IMR-90 (cell line): ENCODE data around the gene SNRK. TPM values are rescaled to one million over a fixed set of nuclear protein-coding genes. Genes with fewer than 3 reads are reported as not detected.
A peak's percentile ranks its signal among the peaks of the same experiment; 100 is the strongest.

Experiments used
- ATAC-seq: fragments of 200-7000 bp; cut with Tn5 transposase; 2 replicates; pipeline ENCODE4 v1.9.1; 2020; ENCODE audit warnings: low read depth, mild to moderate bottlenecking, moderate library complexity
- BruUV-seq: library from RNA; stranded (reverse); fragments of 400-500 nt; replicated peaks from 2 replicates; lab custom pipeline; 2021; lab: Mats Ljungman, UMichigan
- CTCF ChIA-PET: fragments of 300-600 bp; formaldehyde crosslinking; extraction: SDS; loops from one replicate; lab custom pipeline; 2021; ENCODE audit warnings: antibody characterized with exemption; lab: Yijun Ruan, JAX
- POLR2A ChIA-PET: fragments of 300-600 bp; sonication (Branson Sonifier 250); formaldehyde crosslinking; loops from one replicate; lab custom pipeline; 2022; ENCODE audit warnings: antibody characterized with exemption; ENCODE audit not compliant: unreplicated experiment; lab: Charles Lee
- DNase-seq: peaks from one replicate; pipeline ENCODE4 v3.0.0; 2013
- H2AFZ ChIP-seq: replicated peaks from 2 replicates; pipeline ENCODE3; 2013; ENCODE audit warnings: low read length, mild to moderate bottlenecking; ENCODE audit not compliant: poor library complexity
- H2AK5ac ChIP-seq: 2 replicates; pipeline ENCODE4 v1.6.1; 2013; ENCODE audit warnings: low read depth, low read length, inconsistent platforms
- H2AK9ac ChIP-seq: replicated peaks from 2 replicates; pipeline ENCODE3; 2013; ENCODE audit warnings: mild to moderate bottlenecking, low read depth, low read length, moderate library complexity; ENCODE audit not compliant: poor library complexity
- H2BK120ac ChIP-seq: 2 replicates; pipeline ENCODE4 v1.6.1; 2013; ENCODE audit warnings: low read depth, low read length, inconsistent platforms
- H2BK15ac ChIP-seq: 3 replicates; pipeline ENCODE4 v1.6.1; 2013; ENCODE audit warnings: low read depth, low read length, inconsistent platforms
- H2BK20ac ChIP-seq: 2 replicates; pipeline ENCODE4 v1.6.1; 2013; ENCODE audit warnings: low read depth, mild to moderate bottlenecking, inconsistent platforms, low read length, moderate library complexity
- H2BK5ac ChIP-seq: 2 replicates; pipeline ENCODE4 v1.6.1; 2013; ENCODE audit warnings: mild to moderate bottlenecking, low read depth, low read length, inconsistent platforms; ENCODE audit not compliant: poor library complexity, severe bottlenecking
- H3K14ac ChIP-seq: replicated peaks from 2 replicates; pipeline ENCODE4 v1.6.1; 2013; ENCODE audit warnings: low read depth, low read length, inconsistent platforms
- H3K18ac ChIP-seq: 2 replicates; pipeline ENCODE4 v1.6.1; 2013; ENCODE audit warnings: low read depth, low read length, control low read depth
- H3K23ac ChIP-seq: 2 replicates; pipeline ENCODE4 v1.6.1; 2013; ENCODE audit warnings: low read depth, low read length, inconsistent platforms
- H3K27ac ChIP-seq: 2 replicates; pipeline ENCODE4 v1.5.1; 2013; ENCODE audit warnings: mild to moderate bottlenecking, control low read depth, low read length; ENCODE audit not compliant: insufficient read depth
- H3K27me3 ChIP-seq: 2 replicates; pipeline ENCODE4 v1.6.1; 2013; ENCODE audit warnings: low read length; ENCODE audit not compliant: control insufficient read depth, insufficient read depth
- H3K36me3 ChIP-seq: 2 replicates; pipeline ENCODE4 v1.6.1; 2013; ENCODE audit warnings: low read length, mixed read lengths; ENCODE audit not compliant: control insufficient read depth, insufficient read depth
- H3K4ac ChIP-seq: 2 replicates; pipeline ENCODE4 v1.6.1; 2013; ENCODE audit warnings: low read depth, low read length, inconsistent platforms
- H3K4me1 ChIP-seq: 2 replicates; pipeline ENCODE4 v1.6.1; 2013; ENCODE audit warnings: low read length, mixed read lengths; ENCODE audit not compliant: control insufficient read depth, insufficient read depth
- H3K4me2 ChIP-seq: 2 replicates; pipeline ENCODE4 v1.6.1; 2013; ENCODE audit warnings: low read depth, mild to moderate bottlenecking, control low read depth, low read length, moderate library complexity
- H3K4me3 ChIP-seq: 2 replicates; pipeline ENCODE4 v1.5.1; 2013; ENCODE audit warnings: low read depth, mild to moderate bottlenecking, control low read depth, low read length, moderate library complexity; ENCODE audit not compliant: insufficient read depth
- H3K56ac ChIP-seq: 2 replicates; pipeline ENCODE4 v1.6.1; 2013; ENCODE audit warnings: low read length, inconsistent platforms; ENCODE audit not compliant: insufficient read depth; ENCODE audit errors: extremely low read depth
- H3K79me1 ChIP-seq, 2 experiments: 2 replicates each; pipeline ENCODE4 v1.6.1; 2013; ENCODE audit warnings: low read length in 2 of 2, inconsistent platforms in 1 of 2, low read depth in 1 of 2
- H3K9ac ChIP-seq: 2 replicates; pipeline ENCODE4 v1.6.1; 2013; ENCODE audit warnings: low read depth, low read length, control low read depth
- H3K9me1 ChIP-seq: 2 replicates; pipeline ENCODE4 v1.6.1; 2013; ENCODE audit warnings: low read length, inconsistent platforms; ENCODE audit not compliant: insufficient read depth
- H3K9me3 ChIP-seq: 2 replicates; pipeline ENCODE4 v1.6.1; 2013; ENCODE audit warnings: low read length; ENCODE audit not compliant: control insufficient read depth, insufficient read depth
- H4K20me1 ChIP-seq: 2 replicates; pipeline ENCODE4 v1.6.1; 2013; ENCODE audit warnings: low read length, inconsistent platforms; ENCODE audit not compliant: insufficient read depth
- H4K5ac ChIP-seq: 2 replicates; pipeline ENCODE4 v1.6.1; 2013; ENCODE audit warnings: mild to moderate bottlenecking, low read depth, low read length, control low read depth
- H4K8ac ChIP-seq, 2 experiments: 2 replicates each; pipeline ENCODE4 v1.6.1; 2013; ENCODE audit warnings: low read depth in 2 of 2, low read length in 2 of 2, control low read depth in 1 of 2, inconsistent platforms in 1 of 2
- H4K91ac ChIP-seq: 2 replicates; pipeline ENCODE4 v1.6.1; 2013; ENCODE audit warnings: low read depth, low read length, inconsistent platforms; ENCODE audit not compliant: insufficient read depth
- CEBPB ChIP-seq: IDR thresholded peaks from 2 replicates; pipeline ENCODE4 v1.6.1; 2012; ENCODE audit warnings: low read depth, low read length, improper control_type of control experiment
- CTCF ChIP-seq: conservative IDR thresholded peaks from 2 replicates; pipeline ENCODE4 v1.5.1; 2012; ENCODE audit warnings: mild to moderate bottlenecking, low read depth, low read length, improper control_type of control experiment
- ELK1 ChIP-seq: fragments of 150-350 bp; IDR thresholded peaks from 2 replicates; pipeline ENCODE4 v1.6.1; 2016; ENCODE audit warnings: low read depth, mild to moderate bottlenecking, low read length, moderate library complexity, borderline replicate concordance
- MXI1 ChIP-seq: IDR thresholded peaks from 2 replicates; pipeline ENCODE4 v1.6.1; 2012; ENCODE audit warnings: low read depth, mild to moderate bottlenecking, low read length, moderate library complexity, borderline replicate concordance
- NFE2L2 ChIP-seq: fragments of 150-350 bp; IDR thresholded peaks from 2 replicates; pipeline ENCODE4 v1.6.1; 2016; ENCODE audit warnings: low read depth, mild to moderate bottlenecking, low read length
- WGBS, 2 experiments: methylation state at CpG; one replicate each; pipeline versions ENCODE4 v1.1.5 to v1.1.7; 2013; ENCODE audit warnings: missing lambda C conversion rate in 2 of 2; ENCODE audit not compliant: insufficient read length in 1 of 2; ENCODE audit errors: extremely low coverage in 2 of 2; 5-methylcytosine and 5-hydroxymethylcytosine counted together
- dilution Hi-C: fragments of 300-500 bp; cut with HindIII; formaldehyde crosslinking; loops from one replicate; pipeline ENCODE4 v1.14.3; 2018; ENCODE audit warnings: low sequenced_read_pairs; ENCODE audit not compliant: unreplicated experiment
- in situ Hi-C: fragments of 300-500 bp; cut with MboI; formaldehyde crosslinking; loops from 3 replicates; pipeline ENCODE4 v1.14.3; 2019; ENCODE audit warnings: low sequenced_read_pairs, inconsistent platforms, mixed read lengths
- intact Hi-C: fragments of 100-400 bp; cut with micrococcal nuclease; formaldehyde crosslinking; loops from 2 replicates; pipeline ENCODE4 v1.10.0; 2022
- polyA plus RNA-seq, 3 experiments: library from polyadenylated mRNA; depleted of rRNA; stranded (reverse); fragments of >200 nt; gene quantifications; 2 replicates each; pipeline ENCODE4 v1.2.3, GENCODE V29; 2012; ENCODE audit warnings: low replicate concordance in 1 of 3
- total RNA-seq: library from RNA; depleted of rRNA; stranded (reverse); fragments of >200 nt; gene quantifications from 2 replicates; pipeline ENCODE4 v1.2.3, GENCODE V29; 2012

Gene SNRK
- total and polyA plus RNA-seq, 2 of the 4 experiments (the other 2 are of a cell fraction), result 4.7 to 23.1 TPM

- Histone ChIP-seq H3K18ac (no peak overlapping the region), H4K5ac (no peak overlapping the region), H2BK15ac (no peak overlapping the region), H3K23ac (0 out of 2 replicates have a peak overlapping the region, but pooled peaks have one; percentile 50), H2BK20ac (0 out of 2 replicates have a peak overlapping the region, but pooled peaks have one; percentile 17), H3K9me3 (no peaks in the 10 kb centered on the region), H2BK5ac (no peak overlapping the region), H3K4ac (no peak overlapping the region), H4K20me1 (peaks cover 64% of the 10 kb centered on the region), H2AK9ac (no peak overlapping the region), H2BK120ac (no peak overlapping the region), H3K27ac (no peak overlapping the region), H3K4me1 (peaks cover 17% of the 10 kb centered on the region), H2AK5ac (no peak overlapping the region), H4K8ac (no peak overlapping the region), H3K79me1 (peaks cover 34 to 68% of the 10 kb centered on the region in 2 experiments; a peak in 3 of 4 replicates), H3K9ac (no peak overlapping the region), H3K14ac (no peak overlapping the region), H3K36me3 (peaks cover 8% of the 10 kb centered on the region; the same call in 1 of the 2 replicates), H3K56ac (no peak overlapping the region), H4K91ac (no peak overlapping the region), H2AFZ (no peak overlapping the region), H3K4me2 (no peak overlapping the region), H3K27me3 (no peaks in the 10 kb centered on the region), H3K4me3 (no peak overlapping the region), H3K9me1 (peaks cover 33% of the 10 kb centered on the region)
- no peak for DNase-seq
- no CpG with 5 or more reads among the region's 1 CpG for WGBS, 2 experiments
- ATAC-seq, result no peak
- intact Hi-C loops (no loop called here), dilution Hi-C loops (no loop called here), in situ Hi-C loops (no loop called here)
- no TSS peak for BruUV-seq
- ChIA-PET CTCF (no interaction called here), POLR2A (no interaction called here)
- TF ChIP-seq MXI1, result no peak
- TF ChIP-seq ELK1, result no peak
- no peak for TF ChIP-seq CTCF
- no peak for TF ChIP-seq CEBPB
- no peak for TF ChIP-seq NFE2L2
These were observed 5.2 kb downstream of the SNRK start for GRCh38 chr3:43291546-43291945.
